AG09309 (cell line): Measurements from ENCODE around the gene TNIK.

Experiments used
- DNase-seq: peaks from one replicate; pipeline ENCODE4 v3.0.0-alpha.2; 2010; ENCODE audit warnings: low read depth
- H3K4me3 ChIP-seq: 2 replicates; pipeline ENCODE4 v1.5.1; 2011; ENCODE audit warnings: mild to moderate bottlenecking, low read depth, low read length, moderate library complexity; ENCODE audit not compliant: control insufficient read depth
- TF ChIP-seq, protein P1 (sequence below): IDR thresholded peaks from 2 replicates; pipeline ENCODE4 v1.5.1; 2011; ENCODE audit warnings: mild to moderate bottlenecking, low read depth, low read length, inconsistent platforms; ENCODE audit not compliant: insufficient read depth, control insufficient read depth; ENCODE audit errors: missing control alignments

Gene TNIK

GRCh38 chr3:171157980-171158379, 302.2 kb downstream of the TNIK start:
- TF ChIP-seq, protein P1, sequence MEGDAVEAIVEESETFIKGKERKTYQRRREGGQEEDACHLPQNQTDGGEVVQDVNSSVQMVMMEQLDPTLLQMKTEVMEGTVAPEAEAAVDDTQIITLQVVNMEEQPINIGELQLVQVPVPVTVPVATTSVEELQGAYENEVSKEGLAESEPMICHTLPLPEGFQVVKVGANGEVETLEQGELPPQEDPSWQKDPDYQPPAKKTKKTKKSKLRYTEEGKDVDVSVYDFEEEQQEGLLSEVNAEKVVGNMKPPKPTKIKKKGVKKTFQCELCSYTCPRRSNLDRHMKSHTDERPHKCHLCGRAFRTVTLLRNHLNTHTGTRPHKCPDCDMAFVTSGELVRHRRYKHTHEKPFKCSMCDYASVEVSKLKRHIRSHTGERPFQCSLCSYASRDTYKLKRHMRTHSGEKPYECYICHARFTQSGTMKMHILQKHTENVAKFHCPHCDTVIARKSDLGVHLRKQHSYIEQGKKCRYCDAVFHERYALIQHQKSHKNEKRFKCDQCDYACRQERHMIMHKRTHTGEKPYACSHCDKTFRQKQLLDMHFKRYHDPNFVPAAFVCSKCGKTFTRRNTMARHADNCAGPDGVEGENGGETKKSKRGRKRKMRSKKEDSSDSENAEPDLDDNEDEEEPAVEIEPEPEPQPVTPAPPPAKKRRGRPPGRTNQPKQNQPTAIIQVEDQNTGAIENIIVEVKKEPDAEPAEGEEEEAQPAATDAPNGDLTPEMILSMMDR: no peak
- DNase-seq: no peak
- H3K4me3 ChIP-seq: no peak overlapping the region

DNA sequence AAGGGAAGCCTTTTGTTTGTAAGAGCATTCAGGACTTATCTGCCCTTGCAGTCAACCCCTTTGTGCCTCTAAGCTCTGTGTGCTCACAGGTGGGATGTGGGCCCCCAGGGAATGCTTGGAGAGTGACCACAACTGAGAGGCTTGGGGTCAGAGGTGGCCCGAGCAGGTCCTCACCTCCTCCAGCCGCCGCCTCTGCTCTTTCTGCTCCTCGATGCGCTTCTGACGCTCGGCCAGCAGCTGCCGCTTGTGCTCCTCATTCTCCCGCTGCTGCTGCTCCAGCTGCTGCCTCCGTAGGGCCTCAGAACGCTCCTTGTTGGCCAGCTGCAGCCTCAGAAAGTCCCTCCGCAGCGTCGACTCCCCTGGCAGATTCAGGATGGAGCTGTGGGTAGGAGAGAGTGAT, 302.9 kb downstream of the TNIK start:
- H3K4me3 ChIP-seq: no peak overlapping the region
- TF ChIP-seq, protein P1: no peak
- no peak for DNase-seq

DNA sequence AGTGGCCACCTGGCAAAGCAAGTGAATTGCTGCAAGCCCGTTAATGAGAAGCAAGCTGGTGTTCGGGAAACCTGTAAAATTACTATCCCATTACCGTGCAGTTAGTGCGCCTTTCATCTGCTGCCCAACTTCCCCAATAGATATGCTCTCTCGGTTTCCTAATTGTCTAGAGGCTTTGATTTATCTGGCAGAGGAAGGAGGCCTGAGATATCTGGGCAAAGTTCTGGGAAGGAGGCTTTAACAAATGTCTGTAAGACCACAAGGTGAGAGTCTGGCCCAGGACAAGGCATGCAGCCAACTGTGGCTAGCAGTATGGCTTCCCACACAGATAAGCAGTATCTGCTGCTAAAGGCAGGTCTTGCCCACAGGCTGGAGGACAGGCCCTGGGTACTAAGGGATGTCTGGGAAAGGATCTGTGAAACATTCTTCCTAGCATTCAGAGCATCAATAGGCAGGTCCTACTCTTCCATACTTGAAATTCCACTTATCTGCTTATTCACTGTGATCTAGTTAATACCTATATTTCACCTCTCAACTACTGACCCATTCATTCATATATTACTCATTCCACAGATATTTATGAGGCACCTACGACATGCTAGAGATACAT, 303.7 kb downstream of the TNIK start:
- DNase-seq: no peak
- H3K4me3 ChIP-seq: no peak overlapping the region
- TF ChIP-seq, protein P1: no peak

DNA sequence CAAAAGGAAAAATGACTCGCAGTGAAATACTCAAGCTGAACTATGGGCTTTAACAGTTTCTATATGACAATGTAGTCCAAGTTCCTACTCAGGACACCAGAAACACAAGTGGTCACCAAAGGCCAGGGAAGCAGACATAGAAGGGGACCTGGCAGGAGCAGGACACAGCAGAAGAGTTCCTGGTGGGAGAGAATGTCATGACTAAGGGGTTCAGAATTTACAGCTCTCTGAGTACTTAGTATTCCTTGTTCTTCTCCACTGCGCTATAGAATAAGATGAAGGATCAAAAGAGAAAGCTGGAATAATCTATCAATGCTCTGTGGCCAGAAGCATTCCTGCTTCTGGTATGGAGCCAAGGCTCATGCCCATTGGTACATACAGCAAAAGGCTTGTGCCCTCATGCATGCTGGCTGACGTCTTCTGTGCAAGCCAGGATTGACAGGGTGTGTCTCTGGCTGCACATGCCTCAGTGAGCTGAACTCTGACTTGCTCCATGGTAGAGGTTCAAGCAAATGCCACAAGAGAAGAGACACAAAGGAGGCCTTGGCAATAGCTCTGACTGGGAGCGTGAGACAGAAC, 305.0 kb downstream of the TNIK start:
- no peak overlapping the region for H3K4me3 ChIP-seq
- DNase-seq: no peak
- TF ChIP-seq, protein P1: no peak

DNA sequence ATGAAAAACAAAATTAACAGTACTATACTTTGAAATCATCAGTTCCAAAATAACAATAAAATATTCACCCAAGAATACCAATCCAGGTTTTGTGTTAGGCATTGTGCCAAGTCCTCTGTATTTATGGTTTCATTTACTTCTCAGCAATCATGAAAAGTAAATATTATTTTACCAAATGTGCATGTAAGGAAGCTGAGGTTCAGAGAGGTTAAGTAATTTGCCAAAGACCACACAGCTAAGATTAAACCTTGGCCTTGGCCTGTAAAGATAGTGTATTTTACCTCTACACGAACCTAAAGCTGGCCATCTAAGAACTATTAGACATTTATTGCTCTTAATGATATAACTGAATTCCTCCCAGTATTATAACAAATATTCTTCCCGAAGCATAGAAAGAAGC, 309.3 kb downstream of the TNIK start:
- DNase-seq: no peak
- H3K4me3 ChIP-seq: no peak overlapping the region
- TF ChIP-seq, protein P1: no peak

DNA sequence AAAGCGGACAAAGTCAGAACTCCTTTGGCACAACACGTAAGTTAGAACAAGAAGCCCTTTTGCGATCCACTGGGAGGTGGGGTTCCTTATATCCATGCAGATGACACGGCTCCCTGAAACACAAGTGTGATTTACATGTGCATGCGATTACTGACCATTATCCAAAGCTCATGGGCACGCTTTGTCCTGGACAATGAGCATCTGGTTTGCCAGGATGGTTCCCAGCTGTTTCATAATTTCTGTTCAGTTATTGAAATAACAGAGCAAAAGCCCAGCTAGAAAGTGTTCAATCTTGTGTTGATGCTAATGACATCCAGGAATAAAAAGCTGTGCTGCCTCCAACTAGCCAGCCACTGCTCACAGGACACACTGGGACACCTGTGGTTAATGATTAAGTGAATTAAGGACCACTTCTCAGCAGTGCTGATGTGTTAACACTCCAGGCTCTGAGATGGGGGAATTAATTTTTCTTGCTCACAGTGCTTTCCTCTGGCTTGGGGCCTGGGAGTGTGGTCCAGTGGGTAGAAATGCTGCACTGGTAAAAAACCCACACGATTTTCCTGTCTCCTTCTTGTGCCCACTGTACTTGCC, 310.6 kb downstream of the TNIK start:
- no peak overlapping the region for H3K4me3 ChIP-seq
- DNase-seq: no peak
- TF ChIP-seq, protein P1: no peak
